ENCODE data around the gene NR4A2.

NR4A2 gene

DNA sequence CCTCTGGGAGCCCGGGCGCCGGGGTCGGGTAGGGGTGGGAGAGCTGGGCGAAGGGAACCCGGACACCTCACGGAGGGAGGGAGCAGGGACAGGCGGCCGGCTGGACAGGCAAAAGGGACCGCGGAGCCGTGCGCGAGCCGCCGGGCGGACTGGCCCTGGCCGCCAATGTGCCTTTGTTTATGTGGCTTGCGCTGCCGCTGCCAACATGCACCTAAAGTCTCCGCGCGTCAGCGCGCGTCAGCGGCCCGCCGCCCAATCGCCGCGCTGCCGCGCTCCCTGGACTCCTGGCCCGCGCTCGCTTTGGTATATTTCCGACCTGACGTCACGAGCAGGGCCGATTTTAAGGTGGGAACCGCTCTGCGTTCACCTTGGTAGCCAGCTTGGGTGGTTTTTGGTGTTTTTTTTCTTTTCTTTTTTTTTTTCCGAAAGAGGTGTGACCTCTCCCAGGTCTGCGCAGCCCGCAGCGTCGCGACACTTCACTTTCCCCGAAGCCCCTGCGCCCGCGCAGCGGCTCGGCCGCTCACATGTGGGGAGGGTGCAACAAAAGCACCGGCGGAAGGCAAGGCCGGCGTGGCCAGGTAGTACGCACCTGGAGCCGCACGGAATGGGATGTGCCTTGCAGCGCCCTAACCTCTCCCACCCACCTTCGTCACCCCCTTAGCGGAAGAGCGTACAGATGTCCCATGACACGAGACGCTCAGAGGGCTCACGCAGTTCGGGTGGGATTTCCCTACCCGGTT is at the start of gene NR4A2:
Gene NR4A2 (minus strand): TSS at position 188 of the 740 bp plus-strand sequence. CDS start 2,535 bp downstream, outside the sequence.
- DNase-seq (ENCODE audit: low read depth in 3 of 3): peak; percentile 74 to 82 (median 81)

- DNase-seq (ENCODE audit: low read depth in 3 of 3): no peak
Measured at GRCh38 chr2:156380117-156380645, 47.7 kb upstream of the NR4A2 start.

DNA sequence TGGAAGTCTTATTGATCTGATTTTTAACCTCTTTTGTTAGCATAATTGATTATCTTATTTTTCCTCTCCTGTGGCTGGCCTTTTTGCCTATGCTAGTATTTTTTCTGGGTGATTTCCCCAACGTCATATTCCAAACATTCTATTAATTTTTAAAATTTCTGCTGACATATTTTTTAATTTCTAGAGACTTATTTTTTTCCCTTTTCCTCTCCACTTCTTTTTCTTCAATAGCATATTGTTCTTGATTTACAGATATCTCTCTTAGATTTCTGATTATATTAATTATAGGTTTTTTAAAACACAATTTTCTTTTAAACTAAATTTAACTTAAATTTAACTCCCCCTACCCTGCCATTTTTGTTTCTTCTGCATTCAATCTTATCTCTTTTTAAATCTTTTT is 47.2 kb upstream of the NR4A2 start:
- DNase-seq (ENCODE audit: low read depth in 3 of 3): no peak

DNA sequence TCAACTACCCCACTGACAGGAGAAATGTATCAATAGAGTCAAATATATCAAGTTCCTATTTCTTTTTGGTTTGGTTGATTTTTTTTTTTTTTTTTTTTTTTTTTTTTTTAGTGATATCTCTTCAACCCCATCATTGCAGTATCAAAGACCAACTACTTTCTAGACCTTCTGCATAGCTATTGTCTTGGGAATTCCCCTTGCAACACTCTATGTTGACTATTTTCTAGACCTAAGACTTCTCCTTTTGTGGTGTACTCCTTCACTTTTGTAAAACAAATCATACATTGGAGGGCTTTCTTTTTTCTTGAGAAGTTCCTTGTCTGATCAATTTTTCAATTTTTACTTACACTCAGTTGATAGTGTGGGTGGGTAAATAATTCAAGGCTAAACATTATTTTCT is 46.5 kb upstream of the NR4A2 start:
- no peak for DNase-seq (ENCODE audit: low read depth in 3 of 3)

DNA sequence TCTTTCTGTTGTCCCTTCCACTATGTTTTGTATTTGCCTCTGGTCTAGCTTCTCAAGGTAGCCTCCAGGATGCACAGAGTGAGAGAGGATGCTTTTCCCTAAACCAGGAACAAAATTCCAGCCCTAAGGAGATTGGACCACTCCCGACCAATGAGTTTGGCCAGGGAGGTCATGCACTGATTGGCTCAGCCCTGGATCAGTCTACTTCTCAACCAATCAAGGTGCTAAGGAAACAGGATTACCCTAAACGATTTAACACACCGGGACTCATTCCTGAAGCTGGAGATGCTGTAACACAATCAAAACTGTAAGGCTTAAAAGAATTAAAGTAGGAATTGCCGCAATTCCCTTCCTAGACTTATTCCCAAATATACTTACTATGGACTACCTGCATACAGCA is 34.2 kb upstream of the NR4A2 start:
- no peak for DNase-seq (ENCODE audit: low read depth in 3 of 3)

DNA sequence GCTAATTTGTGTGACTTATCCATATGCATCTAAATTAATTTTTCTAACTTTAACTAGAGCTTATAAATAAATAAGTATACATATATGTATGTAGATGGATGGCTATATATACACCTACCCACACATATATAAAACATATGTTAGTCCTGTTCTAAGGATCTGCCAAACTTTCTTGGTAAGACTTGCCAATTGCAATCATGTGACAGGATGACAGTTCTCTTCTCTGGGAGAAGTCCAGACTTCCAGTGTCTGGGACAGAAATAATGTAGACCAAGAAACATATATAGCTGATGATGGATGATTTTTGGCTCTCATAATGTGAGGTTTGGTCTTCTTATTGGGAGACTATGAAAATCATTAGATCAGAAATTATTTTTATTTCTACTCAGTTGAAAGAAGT is 30.6 kb upstream of the NR4A2 start:
- DNase-seq (ENCODE audit: low read depth in 3 of 3): no peak

DNA sequence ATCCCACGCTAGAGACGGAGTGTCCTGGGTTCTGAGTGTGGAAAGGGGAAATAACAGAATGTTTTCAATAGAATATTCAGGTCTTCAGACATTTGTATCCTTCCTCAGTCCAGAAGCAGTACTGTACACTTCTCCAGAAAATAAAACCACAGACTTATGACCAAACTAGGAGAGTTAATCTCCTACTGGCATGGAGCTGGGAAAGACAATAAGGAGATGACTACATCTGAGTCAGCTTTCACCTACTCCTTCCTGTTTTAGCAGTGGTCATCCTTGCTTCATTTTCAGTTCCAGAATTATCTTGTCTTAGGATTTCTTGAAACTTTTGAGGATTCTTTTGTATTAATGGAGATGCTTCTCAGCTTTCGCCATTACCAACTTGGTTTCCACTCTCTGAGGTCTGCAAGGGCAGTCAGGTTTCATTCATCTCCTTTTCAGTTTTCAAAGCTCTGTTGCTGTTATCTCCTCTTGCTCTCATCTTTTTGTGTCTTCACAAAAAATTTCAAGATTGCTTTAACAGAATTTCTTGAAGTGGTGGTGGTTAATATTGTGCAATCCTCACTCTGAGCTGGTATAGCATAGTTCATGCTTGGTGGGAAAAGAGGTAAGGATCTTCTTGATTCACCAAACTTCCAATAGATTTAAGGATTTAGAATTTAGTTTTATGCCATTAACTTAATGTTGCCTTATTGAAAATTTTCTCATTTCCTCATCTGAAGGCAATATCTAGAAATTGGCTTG is 23.7 kb upstream of the NR4A2 start:
- no peak for DNase-seq (ENCODE audit: low read depth in 3 of 3)

GRCh38 chr2:156352911-156353310 is 20.4 kb upstream of the NR4A2 start:
- no peak for DNase-seq (ENCODE audit: low read depth in 3 of 3)

DNA sequence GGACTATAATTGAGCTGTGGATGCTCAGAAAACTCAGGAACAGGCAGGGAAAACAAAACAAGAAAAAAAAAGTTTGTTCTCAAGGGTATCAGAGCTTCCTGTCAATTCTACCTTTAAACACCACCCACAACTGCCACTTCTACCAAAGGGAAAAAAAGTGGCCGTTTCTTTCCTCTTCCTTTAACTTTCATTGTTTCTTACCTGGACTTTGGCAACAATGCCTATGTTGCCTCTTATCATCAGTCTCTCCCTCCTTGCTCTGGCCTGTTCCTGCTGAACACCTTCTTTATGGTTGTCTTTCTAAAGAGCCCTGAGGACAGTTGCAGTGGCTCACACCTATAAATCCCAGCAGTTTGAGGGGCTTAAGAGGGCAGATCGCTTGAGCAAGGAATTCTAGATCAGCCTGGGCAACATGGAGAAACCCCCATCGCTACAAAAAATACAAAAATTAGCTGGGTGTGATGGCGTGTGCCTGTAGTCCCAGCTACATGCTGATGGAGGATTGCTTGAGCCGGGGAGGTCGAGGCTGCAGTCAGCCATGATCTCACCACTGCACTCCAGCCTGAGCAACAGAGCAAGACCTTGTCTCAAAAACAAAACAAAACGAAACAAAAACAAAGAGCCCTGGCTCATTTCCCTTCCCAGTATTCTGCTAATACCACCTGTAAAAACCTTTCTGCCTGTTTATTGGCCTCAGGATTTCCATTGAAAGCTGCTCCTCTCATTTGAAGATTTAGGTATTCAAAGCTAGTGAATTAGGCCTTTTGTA is 18.0 kb upstream of the NR4A2 start:
- no peak for DNase-seq (ENCODE audit: low read depth in 3 of 3)

GRCh38 chr2:156349605-156350004 is 17.1 kb upstream of the NR4A2 start:
- DNase-seq (ENCODE audit: low read depth in 3 of 3): no peak

- no peak for DNase-seq (ENCODE audit: low read depth in 3 of 3)
Measured at GRCh38 chr2:156349161-156349560, 16.6 kb upstream of the NR4A2 start.

GRCh38 chr2:156347431-156347830 is 14.9 kb upstream of the NR4A2 start:
- no peak for DNase-seq (ENCODE audit: low read depth in 3 of 3)

DNA sequence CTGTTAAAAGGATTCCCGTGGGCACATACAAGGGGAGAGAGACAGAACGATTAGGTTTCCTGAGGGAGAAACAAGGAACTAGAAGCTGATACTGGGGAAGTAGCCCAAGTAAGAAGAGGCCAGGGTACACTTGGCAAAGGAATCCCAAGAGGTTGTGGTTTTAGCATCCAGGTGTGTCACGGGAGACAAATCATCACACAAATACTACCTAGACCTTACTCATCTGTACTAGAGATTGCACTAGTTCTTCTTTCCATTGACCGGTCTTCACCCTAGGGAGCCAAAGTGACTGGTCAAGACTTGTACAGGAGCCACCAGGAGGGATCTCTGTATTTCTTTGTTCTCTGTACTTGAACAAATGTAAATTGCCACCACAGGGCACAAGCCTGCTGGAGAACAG is 14.2 kb upstream of the NR4A2 start:
- DNase-seq (ENCODE audit: low read depth in 3 of 3): no peak

GRCh38 chr2:156345582-156345981 is 13.1 kb upstream of the NR4A2 start:
- no peak for DNase-seq (ENCODE audit: low read depth in 3 of 3)

GRCh38 chr2:156343940-156344301 is 11.4 kb upstream of the NR4A2 start:
- no peak for DNase-seq (ENCODE audit: low read depth in 3 of 3)

- no peak for DNase-seq (ENCODE audit: low read depth in 3 of 3)
Measured at GRCh38 chr2:156343096-156343939, 10.8 kb upstream of the NR4A2 start.

GRCh38 chr2:156342254-156343095 is 10.0 kb upstream of the NR4A2 start:
- DNase-seq (ENCODE audit: low read depth in 3 of 3): peak; percentile 68 to 80 (median 75)

DNA sequence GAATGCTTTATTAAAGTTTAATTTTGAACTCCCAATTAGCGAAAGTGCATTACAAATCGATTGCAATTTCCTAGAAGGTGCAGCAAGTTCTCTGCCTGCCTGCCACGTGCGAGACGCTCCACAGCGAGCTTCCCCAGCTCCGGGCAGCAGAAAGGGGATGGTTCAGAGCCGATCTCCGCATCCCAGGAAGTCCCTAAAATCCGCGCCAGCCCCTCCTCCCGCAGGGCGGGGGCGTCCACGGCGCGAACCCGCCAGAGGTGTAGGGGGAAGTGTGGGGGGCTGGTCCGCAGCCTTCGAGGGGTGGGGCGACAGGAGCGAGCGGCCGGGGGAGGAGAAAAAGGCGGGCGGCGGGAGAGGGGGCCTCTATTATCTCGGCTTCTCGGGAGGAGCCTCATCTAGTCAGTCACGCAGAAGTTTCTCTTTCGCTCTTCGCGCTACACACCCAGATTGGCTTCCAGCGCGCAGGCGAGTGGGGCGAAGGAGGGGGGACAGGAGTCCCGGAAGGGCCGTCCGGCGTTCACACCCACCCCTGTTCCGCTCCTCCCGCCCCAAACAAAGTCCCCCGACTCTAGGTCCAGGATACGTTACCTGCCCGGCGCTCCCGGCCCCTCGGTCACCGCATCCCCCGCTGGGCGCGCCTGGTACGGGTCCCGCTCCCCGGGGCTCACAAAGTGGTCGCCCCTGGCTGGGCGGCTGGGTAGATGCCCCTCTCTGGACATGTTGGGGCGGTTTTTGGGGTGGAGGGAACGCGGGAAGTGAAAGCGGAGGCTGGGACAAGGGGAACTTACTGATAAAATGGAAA is 9.1 kb upstream of the NR4A2 start:
- peak; percentile 73 to 87 (median 84) for DNase-seq (ENCODE audit: low read depth in 3 of 3)

GRCh38 chr2:156340804-156341451 is 8.4 kb upstream of the NR4A2 start:
- no peak for DNase-seq (ENCODE audit: low read depth in 3 of 3)

All from stimulated activated CD4-positive, alpha-beta T cell treated with anti-CD3 and anti-CD28 coated beads, TNF-alpha, amount 100 ng/mL, for 48 hours (primary cell).